K562 (cell line): Measurements from ENCODE around the gene URAD. TPM values are rescaled to one million over a fixed set of nuclear protein-coding genes. Genes with fewer than 3 reads are reported as not detected.

ENCODE experiments used
- ATAC-seq: fragments of 200-7000 bp; cut with Tn5 transposase; 3 replicates; pipeline ENCODE4 v1.9.1; 2020; ENCODE audit warnings: moderate library complexity
- BruUV-seq: library from RNA; stranded (reverse); fragments of 400-500 nt; replicated peaks from 2 replicates; lab custom pipeline; 2021; lab: Mats Ljungman, UMichigan
- CTCF ChIA-PET: fragments of 300-600 bp; formaldehyde crosslinking; extraction: SDS; loops from one replicate; lab custom pipeline; 2021; ENCODE audit warnings: low intra/inter-chr PET ratio; lab: Yijun Ruan, JAX
- POLR2A ChIA-PET: fragments of 300-600, 350-650 bp; sonication (Branson Sonifier 250); formaldehyde crosslinking; extraction: SDS; loops from one replicate; lab custom pipeline; 2021; ENCODE audit warnings: antibody characterized with exemption, inconsistent platforms; lab: Yijun Ruan, JAX
- DNase-seq, 4 experiments: peaks; one replicate each; pipeline versions ENCODE4 v3.0.0 to v3.0.0-alpha.2; 2011 to 2018; ENCODE audit warnings: low spot score in 3 of 4, mixed read lengths in 3 of 4; ENCODE audit errors: extremely low read depth in 1 of 4
- FAIRE-seq: peaks from 2 replicates; lab custom pipeline; 2011; peaks lifted over from hg19 to GRCh38; lab: Jason Lieb, UNC
- H2AFZ ChIP-seq: 2 replicates; pipeline ENCODE4 v1.6.0; 2011; ENCODE audit warnings: low read depth, low read length, control low read depth, inconsistent platforms
- H3K27ac ChIP-seq: fragments of 200-600 bp; 3 replicates; pipeline ENCODE4 v1.8.0; 2011; ENCODE audit warnings: low read depth, mild to moderate bottlenecking, control low read depth, inconsistent platforms, low read length, moderate library complexity, mixed read lengths; ENCODE audit errors: extremely low read depth
- H3K27me3 ChIP-seq, 2 experiments: fragments of 300-600 bp in 1 of 2; 2 replicates in 1 of 2; 3 replicates in 1 of 2; pipeline versions ENCODE4 v1.6.0 to v1.8.0; 2011; ENCODE audit warnings: inconsistent platforms in 2 of 2, low read length in 2 of 2, mild to moderate bottlenecking in 1 of 2, mixed read lengths in 1 of 2, moderate library complexity in 1 of 2; ENCODE audit not compliant: control insufficient read depth in 2 of 2, insufficient read depth in 2 of 2
- H3K36me3 ChIP-seq: fragments of 300-600 bp; 3 replicates; pipeline ENCODE4 v1.8.0; 2011; ENCODE audit warnings: mild to moderate bottlenecking, low read length, inconsistent platforms; ENCODE audit not compliant: control insufficient read depth, insufficient read depth
- H3K4me1 ChIP-seq, 2 experiments: fragments of 200-600 bp in 1 of 2; replicated peaks in 1 of 2; 2 replicates in 1 of 2; 3 replicates in 1 of 2; pipeline versions ENCODE4 v1.5.1 to v1.8.0; 2011; ENCODE audit warnings: inconsistent platforms in 2 of 2, low read length in 2 of 2, mild to moderate bottlenecking in 1 of 2, mixed read lengths in 1 of 2, moderate library complexity in 1 of 2; ENCODE audit not compliant: control insufficient read depth in 2 of 2, insufficient read depth in 2 of 2
- H3K4me2 ChIP-seq: 2 replicates; pipeline ENCODE4 v1.6.1; 2011; ENCODE audit warnings: low read length, control low read depth, inconsistent platforms, mixed read lengths; ENCODE audit not compliant: insufficient read depth
- H3K4me3 ChIP-seq: fragments of 200-600 bp; sonication (generic), shearing (Covaris generic); 2 replicates; pipeline ENCODE4 v1.5.1; 2016; ENCODE audit warnings: control low read depth, inconsistent platforms
- H3K79me2 ChIP-seq: fragments of 200-600 bp; 3 replicates; pipeline ENCODE4 v1.8.0; 2011; ENCODE audit warnings: low read length, inconsistent platforms; ENCODE audit not compliant: control insufficient read depth, insufficient read depth
- H3K9ac ChIP-seq, 2 experiments: 2 replicates each; pipeline versions ENCODE4 v1.6.0 to v1.6.1; 2011; ENCODE audit warnings: low read depth in 2 of 2, low read length in 2 of 2, control low read depth in 1 of 2, inconsistent platforms in 1 of 2, mild to moderate bottlenecking in 1 of 2, mixed read lengths in 1 of 2; ENCODE audit not compliant: insufficient read depth in 1 of 2
- H3K9me1 ChIP-seq: one replicate; pipeline ENCODE4 v1.6.0; 2011; ENCODE audit warnings: inconsistent platforms, mild to moderate bottlenecking, low read length, moderate library complexity; ENCODE audit not compliant: control insufficient read depth, insufficient read depth
- H3K9me3 ChIP-seq: replicated peaks from 2 replicates; pipeline ENCODE4 v1.5.1; 2011; ENCODE audit warnings: low read depth, low read length, inconsistent platforms; ENCODE audit not compliant: control insufficient read depth, insufficient read depth
- H4K20me1 ChIP-seq: replicated peaks from 2 replicates; pipeline ENCODE4 v1.6.1; 2011; ENCODE audit warnings: low read length, inconsistent platforms, mixed read lengths; ENCODE audit not compliant: control insufficient read depth, insufficient read depth
- AFF1 ChIP-seq, 2 experiments: fragments of 450-650 bp; IDR thresholded peaks; 2 replicates each; pipeline ENCODE4 v1.6.1; 2018; ENCODE audit warnings: mild to moderate bottlenecking in 2 of 2, low read depth in 1 of 2; ENCODE audit not compliant: partially characterized antibody in 2 of 2
- BCOR ChIP-seq: fragments of 450-650 bp; IDR thresholded peaks from 2 replicates; pipeline ENCODE4 v1.6.1; 2016
- CBX3 ChIP-seq, 2 experiments: IDR thresholded peaks; 1 replicate in 1 of 2; 2 replicates in 1 of 2; pipeline ENCODE4 v1.6.1; 2012; ENCODE audit warnings: inconsistent platforms in 2 of 2, low read length in 2 of 2, borderline replicate concordance in 1 of 2, control low read depth in 1 of 2
- ETV5 ChIP-seq: sonication (generic); formaldehyde crosslinking; IDR thresholded peaks from 2 replicates; pipeline ENCODE4 v1.4.0; 2020; ENCODE audit warnings: low read depth, mild to moderate bottlenecking, missing genetic modification reagents
- POLR2AphosphoS5 ChIP-seq: IDR thresholded peaks from 2 replicates; pipeline ENCODE4 v1.6.1; 2011; ENCODE audit warnings: mild to moderate bottlenecking, low read depth, low read length, moderate library complexity; ENCODE audit not compliant: control insufficient read depth, insufficient read depth
- ZNF507 ChIP-seq: conservative IDR thresholded peaks from 2 replicates; pipeline ENCODE4 v1.6.1; 2017; ENCODE audit warnings: missing genetic modification characterization, missing compliant biosample characterization
- WGBS: fragments of 100-300 bp; shearing (Covaris generic); methylation state at CpG from one replicate; pipeline ENCODE4 v1.1.6; 2016; ENCODE audit warnings: low coverage, mixed read lengths; ENCODE audit not compliant: insufficient coverage; ENCODE audit errors: missing lambda C conversion rate; 5-methylcytosine and 5-hydroxymethylcytosine counted together
- in situ Hi-C: fragments of 300-500 bp; cut with MboI; formaldehyde crosslinking; loops from 4 replicates; pipeline ENCODE4 v1.15.0; 2018; ENCODE audit warnings: inconsistent platforms, mixed read lengths
- intact Hi-C: fragments of 100-400 bp; cut with micrococcal nuclease; formaldehyde crosslinking; loops from 2 replicates; pipeline ENCODE4 v1.14.2; 2022
- polyA plus RNA-seq, 8 experiments: library from polyadenylated mRNA; depleted of rRNA in 4 of 8; stranded (reverse) in 5 of 8; unstranded in 3 of 8; fragments of >200 nt; fragmentation: Nextera tagmentation in 2 of 8; fragmentation: Illumina TruSeq in 1 of 8; extraction: Ambion mirVana in 2 of 8; extraction: Trizol in 1 of 8; gene quantifications; 2 replicates each; pipeline versions ENCODE4 v1.2.1 to v1.2.3, GENCODE V29; 2011 to 2014; ENCODE audit warnings: inconsistent platforms in 1 of 8, missing spikeins in 1 of 8
- total RNA-seq, 7 experiments: library from RNA; depleted of rRNA in 6 of 7; stranded (reverse); fragments of >200 nt in 6 of 7; fragmentation: Illumina TruSeq in 2 of 7; extraction: Trizol in 2 of 7; gene quantifications; 2 replicates each; pipeline versions ENCODE4 v1.2.1 to v1.2.3, GENCODE V29; 2011 to 2021; ENCODE audit warnings: low replicate concordance in 1 of 7

The URAD gene
- total and polyA plus RNA-seq, 9 of the 15 experiments (the other 6 are each of a cell fraction or from before 2014, with no cell fraction given) = not detected

GRCh38 chr13:27972478-27972820 is 16.0 kb downstream of the URAD start:
- no CpG with 5 or more reads among the region's 2 CpGs for WGBS
- POLR2A ChIA-PET = no interaction called here
- peaks cover 7 to 68% of the 10 kb centered on the region in 2 experiments; a peak in 3 of 5 replicates for H3K27me3 ChIP-seq

More at GRCh38 chr13:27972478-27972820, 16.0 kb downstream of the URAD start:
- CTCF ChIA-PET = no interaction called here
- Histone ChIP-seq H3K79me2 (no peaks in the 10 kb centered on the region), H3K27ac (no peak overlapping the region), H3K9me3 (no peaks in the 10 kb centered on the region), H4K20me1 (no peaks in the 10 kb centered on the region), H3K36me3 (no peaks in the 10 kb centered on the region), H2AFZ (no peak overlapping the region), H3K4me1 (peaks cover 0 to 3% of the 10 kb centered on the region in 2 experiments; a peak in 1 of 5 replicates), H3K4me3 (no peak overlapping the region), H3K9me1 (no peaks in the 10 kb centered on the region), H3K4me2 (no peak overlapping the region), H3K9ac (no peak overlapping the region)
- DNase-seq (no peak), FAIRE-seq (no peak), ATAC-seq (no peak)
- TF ChIP-seq ETV5 (CRISPR knock-in tag) = no peak
- no peak for TF ChIP-seq AFF1 (IDR thresholded peaks at IDR 0.05; ENCODE audit: low read depth in 1 of 2, partially characterized antibody in 2 of 2)
- TF ChIP-seq CBX3 (IDR thresholded peaks at IDR 0.05; ENCODE audit: borderline replicate concordance in 1 of 2, low read length in 2 of 2) = no peak
- TF ChIP-seq POLR2AphosphoS5 = no peak
- no peak for TF ChIP-seq ZNF507
- TF ChIP-seq BCOR = no peak
- BruUV-seq = no TSS peak
- in situ Hi-C loops (loop anchor here (25.0 kb wide), 1 partner anchor 460 kb away; no protein-coding TSS in a partner anchor), intact Hi-C loops (no loop called here)
